ENCODE results near the gene PLCL2. TPM values are rescaled to one million over a fixed set of nuclear protein-coding genes. Genes with fewer than 3 reads are reported as not detected.

Gene PLCL2
- total RNA-seq, 4 donors from 2014 or later, result 4.1 to 9.1 (median 6.7) TPM

DNA sequence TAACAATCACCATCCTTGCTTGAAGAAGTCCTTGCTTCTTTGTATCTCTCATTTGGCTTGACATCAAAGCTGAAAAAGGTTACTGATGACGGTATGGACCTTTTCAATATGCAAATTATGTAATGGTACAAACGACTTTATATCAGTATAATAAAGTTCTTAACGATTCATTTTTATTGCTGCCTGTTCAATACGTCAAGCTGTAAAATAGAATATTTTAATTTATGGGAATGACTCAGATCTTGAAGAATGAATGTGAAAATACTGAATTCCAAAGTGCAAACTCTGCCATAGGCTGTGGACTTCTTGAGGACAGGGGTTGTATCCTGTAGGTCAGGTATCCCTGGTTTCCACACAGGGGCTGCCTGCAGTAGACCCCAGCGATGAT, 156.2 kb downstream of the PLCL2 start:
- intact Hi-C loops (cut with DNase I), result no loop called here

DNA sequence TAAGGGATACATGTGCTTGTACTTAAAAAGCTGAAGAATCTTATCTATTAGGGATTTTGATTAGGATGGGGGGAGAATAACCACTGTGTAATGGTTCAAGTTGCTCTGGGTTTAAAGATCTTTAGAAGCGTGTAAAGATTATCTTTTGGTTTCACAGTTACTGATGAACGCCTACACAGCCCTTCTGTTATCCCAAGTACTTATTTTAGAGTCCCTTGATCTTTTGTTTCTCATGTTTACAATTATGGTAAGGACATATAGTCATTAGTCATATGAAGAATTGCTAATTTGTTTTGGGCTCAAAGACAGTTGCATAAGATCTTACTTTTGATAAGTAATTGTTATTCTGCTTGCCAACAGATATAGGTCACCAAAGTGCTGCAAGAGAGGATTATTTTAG, 160.1 kb downstream of the PLCL2 start:
- peaks cover 0 to 3% (median 0%) of the 10 kb centered on the region in 4 donors for H3K4me1 ChIP-seq
- H3K27ac ChIP-seq (replicated peaks in 1 of 4), result no peak overlapping the region
- H3K9me3 ChIP-seq, result peaks cover 0 to 10% (median 0%) of the 10 kb centered on the region in 4 donors
- H3K27me3 ChIP-seq, result no peaks in the 10 kb centered on the region
- no peak for TF ChIP-seq EP300 (IDR thresholded peaks at IDR 0.05)
- TF ChIP-seq POLR2A (IDR thresholded peaks at IDR 0.05; ENCODE audit: low read depth), result no peak
- no peak for TF ChIP-seq POLR2AphosphoS5 (IDR thresholded peaks at IDR 0.05)
- TF ChIP-seq CTCF (IDR thresholded peaks at IDR 0.05), result no peak
- no peak for DNase-seq (ENCODE audit: extremely low spot score)
- intact Hi-C loops (cut with DNase I), result no loop called here
- 88% methylated on average over 2 of the region's 2 CpGs for WGBS
- peaks cover 0 to 16% (median 0%) of the 10 kb centered on the region in 4 donors for H3K36me3 ChIP-seq
- H3K4me3 ChIP-seq, result no peak overlapping the region

More for the DNA sequence above, 156.2 kb downstream of the PLCL2 start:
- Histone ChIP-seq H3K36me3 (peaks cover 0 to 7% (median 0%) of the 10 kb centered on the region in 4 donors), H3K27ac (replicated peaks in 1 of 4) (no peak overlapping the region), H3K9me3 (no peaks in the 10 kb centered on the region), H3K4me3 (no peak overlapping the region), H3K27me3 (no peaks in the 10 kb centered on the region), H3K4me1 (peaks cover 0 to 11% (median 0%) of the 10 kb centered on the region in 4 donors)
- WGBS, result 89% methylated on average over 5 of the region's 5 CpGs
- no peak for TF ChIP-seq POLR2A (IDR thresholded peaks at IDR 0.05; ENCODE audit: low read depth)
- TF ChIP-seq POLR2AphosphoS5 (IDR thresholded peaks at IDR 0.05), result no peak
- TF ChIP-seq EP300 (IDR thresholded peaks at IDR 0.05), result no peak
- no peak for TF ChIP-seq CTCF (IDR thresholded peaks at IDR 0.05)
- DNase-seq (ENCODE audit: extremely low spot score), result no peak

GRCh38 chr3:17045705-17046104, 160.9 kb downstream of the PLCL2 start:
- 92% methylated on average over 7 of the region's 7 CpGs for WGBS
- DNase-seq (ENCODE audit: extremely low spot score), result no peak
- Histone ChIP-seq H3K27ac (replicated peaks in 1 of 4) (no peak overlapping the region), H3K9me3 (peaks cover 0 to 10% (median 0%) of the 10 kb centered on the region in 4 donors), H3K36me3 (peaks cover 0 to 16% (median 0%) of the 10 kb centered on the region in 4 donors), H3K27me3 (no peaks in the 10 kb centered on the region), H3K4me3 (no peak overlapping the region), H3K4me1 (no peaks in the 10 kb centered on the region)
- intact Hi-C loops (cut with DNase I), result no loop called here
- TF ChIP-seq POLR2AphosphoS5 (IDR thresholded peaks at IDR 0.05) (no peak), CTCF (IDR thresholded peaks at IDR 0.05) (no peak), POLR2A (IDR thresholded peaks at IDR 0.05; ENCODE audit: low read depth) (no peak), EP300 (IDR thresholded peaks at IDR 0.05) (no peak)

DNA sequence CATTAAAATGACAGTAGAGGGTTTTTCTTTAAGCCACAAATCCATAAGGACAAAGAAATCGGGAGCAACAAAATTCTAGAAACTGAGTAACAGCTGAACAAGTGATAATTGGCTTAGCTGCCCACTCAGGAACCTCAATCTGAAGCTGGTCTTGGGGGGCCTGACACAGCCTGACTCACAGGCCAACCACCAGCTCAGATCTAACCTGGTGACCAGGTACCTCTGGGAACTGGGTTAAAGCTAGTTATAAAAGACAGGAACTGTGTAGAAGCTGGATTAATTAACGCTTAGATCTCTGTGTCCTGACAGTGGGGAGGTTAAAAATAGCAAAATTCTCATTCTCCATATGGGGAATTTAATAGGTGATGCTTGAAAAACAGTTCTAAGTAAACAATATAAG, 161.9 kb downstream of the PLCL2 start:
- intact Hi-C loops (cut with DNase I), result no loop called here
- TF ChIP-seq EP300 (IDR thresholded peaks at IDR 0.05) (no peak), CTCF (IDR thresholded peaks at IDR 0.05) (no peak), POLR2A (IDR thresholded peaks at IDR 0.05; ENCODE audit: low read depth) (no peak), POLR2AphosphoS5 (IDR thresholded peaks at IDR 0.05) (no peak)
- WGBS, result 100% methylated on average over 2 of the region's 2 CpGs

DNA sequence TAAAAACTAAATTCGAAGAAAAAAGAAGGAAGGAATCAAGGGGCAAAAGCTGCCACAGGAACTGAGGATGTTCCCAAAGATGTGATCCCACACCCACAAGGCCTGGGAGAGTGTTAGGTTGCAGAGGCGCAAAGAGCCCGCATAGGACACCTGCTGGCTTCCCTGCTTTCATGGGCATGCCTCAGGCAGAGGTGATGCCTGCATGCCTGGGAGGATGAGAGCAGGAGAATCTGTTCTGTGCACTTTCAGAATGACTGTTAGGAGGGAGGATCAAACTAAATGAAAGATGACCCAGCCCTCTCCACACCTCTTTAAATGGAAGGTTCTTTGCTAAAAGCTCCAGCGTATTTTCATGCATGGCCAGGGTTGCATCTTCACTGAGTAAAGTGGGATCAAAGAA, 162.4 kb downstream of the PLCL2 start:
- 85% methylated on average over 4 of the region's 4 CpGs for WGBS
- intact Hi-C loops (cut with DNase I), result no loop called here
- no peak overlapping the region for H3K4me3 ChIP-seq

More for the DNA sequence above, 161.9 kb downstream of the PLCL2 start:
- Histone ChIP-seq H3K9me3 (peaks cover 0 to 10% (median 0%) of the 10 kb centered on the region in 4 donors), H3K27ac (replicated peaks in 1 of 4) (no peak overlapping the region), H3K27me3 (no peaks in the 10 kb centered on the region), H3K4me1 (no peaks in the 10 kb centered on the region), H3K36me3 (peaks cover 0 to 16% (median 0%) of the 10 kb centered on the region in 4 donors), H3K4me3 (no peak overlapping the region)
- DNase-seq (ENCODE audit: extremely low spot score), result no peak

More for the DNA sequence above, 162.4 kb downstream of the PLCL2 start:
- no peak overlapping the region for H3K27ac ChIP-seq (replicated peaks in 1 of 4)
- no peaks in the 10 kb centered on the region for H3K27me3 ChIP-seq
- H3K36me3 ChIP-seq, result peaks cover 0 to 16% (median 0%) of the 10 kb centered on the region in 4 donors
- DNase-seq (ENCODE audit: extremely low spot score), result no peak
- H3K4me1 ChIP-seq, result no peaks in the 10 kb centered on the region
- no peak for TF ChIP-seq POLR2A (IDR thresholded peaks at IDR 0.05; ENCODE audit: low read depth)
- no peak for TF ChIP-seq CTCF (IDR thresholded peaks at IDR 0.05)
- no peak for TF ChIP-seq POLR2AphosphoS5 (IDR thresholded peaks at IDR 0.05)
- no peak for TF ChIP-seq EP300 (IDR thresholded peaks at IDR 0.05)
- H3K9me3 ChIP-seq, result peaks cover 0 to 10% (median 0%) of the 10 kb centered on the region in 4 donors

Measured in esophagus muscularis mucosa (tissue), 4 donors.